ENCODE results near the gene ARMC5. TPM values are rescaled to one million over a fixed set of nuclear protein-coding genes. Genes with fewer than 3 reads are reported as not detected.
A peak's percentile ranks its signal among the peaks of the same experiment; 100 is the strongest.

Gene ARMC5
- polyA plus RNA-seq, 1 donor from 2014 or later = 27.6 TPM

DNA sequence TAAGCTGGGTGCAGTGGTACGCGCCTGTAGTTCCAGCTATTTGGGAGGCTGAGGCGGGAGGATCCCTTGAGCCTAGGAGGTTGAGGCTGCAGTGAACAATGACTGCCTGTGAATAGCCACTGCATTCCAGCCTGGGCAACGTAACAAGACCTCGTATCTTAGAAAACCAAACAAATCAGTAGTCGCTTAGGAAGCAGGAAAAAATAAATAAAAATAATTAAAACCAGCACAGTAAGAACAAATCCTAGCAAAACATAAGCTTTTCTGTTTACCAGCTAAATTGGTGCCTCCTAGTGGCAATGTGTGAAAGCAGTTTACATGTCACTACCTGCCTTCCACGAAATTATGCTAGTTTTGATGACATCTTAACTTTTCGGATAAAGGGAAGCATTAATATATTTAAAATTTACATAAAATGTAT, 1.3 kb downstream of the ARMC5 start:
- H3K4me3 ChIP-seq (ENCODE audit: low read length) = peak overlapping the region; percentile 99
- H3K27ac ChIP-seq (ENCODE audit: low read length) = peak overlapping the region; percentile 95
- H3K9ac ChIP-seq (ENCODE audit: low read length) = peak overlapping the region; percentile 98
- no peaks in the 10 kb centered on the region for H4K20me1 ChIP-seq (ENCODE audit: insufficient read depth)
- TF ChIP-seq SMC3 (conservative IDR thresholded peaks at IDR 0.05; ENCODE audit: poor library complexity) (peak; percentile 54), RAD21 (conservative IDR thresholded peaks at IDR 0.05) (peak; percentile 42), EZH2 (IDR thresholded peaks at IDR 0.05; ENCODE audit: borderline replicate concordance, insufficient read depth, low read length, poor library complexity, severe bottlenecking) (no peak)
- TF ChIP-seq, protein P1, sequence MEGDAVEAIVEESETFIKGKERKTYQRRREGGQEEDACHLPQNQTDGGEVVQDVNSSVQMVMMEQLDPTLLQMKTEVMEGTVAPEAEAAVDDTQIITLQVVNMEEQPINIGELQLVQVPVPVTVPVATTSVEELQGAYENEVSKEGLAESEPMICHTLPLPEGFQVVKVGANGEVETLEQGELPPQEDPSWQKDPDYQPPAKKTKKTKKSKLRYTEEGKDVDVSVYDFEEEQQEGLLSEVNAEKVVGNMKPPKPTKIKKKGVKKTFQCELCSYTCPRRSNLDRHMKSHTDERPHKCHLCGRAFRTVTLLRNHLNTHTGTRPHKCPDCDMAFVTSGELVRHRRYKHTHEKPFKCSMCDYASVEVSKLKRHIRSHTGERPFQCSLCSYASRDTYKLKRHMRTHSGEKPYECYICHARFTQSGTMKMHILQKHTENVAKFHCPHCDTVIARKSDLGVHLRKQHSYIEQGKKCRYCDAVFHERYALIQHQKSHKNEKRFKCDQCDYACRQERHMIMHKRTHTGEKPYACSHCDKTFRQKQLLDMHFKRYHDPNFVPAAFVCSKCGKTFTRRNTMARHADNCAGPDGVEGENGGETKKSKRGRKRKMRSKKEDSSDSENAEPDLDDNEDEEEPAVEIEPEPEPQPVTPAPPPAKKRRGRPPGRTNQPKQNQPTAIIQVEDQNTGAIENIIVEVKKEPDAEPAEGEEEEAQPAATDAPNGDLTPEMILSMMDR (IDR thresholded peaks at IDR 0.05; ENCODE audit: poor library complexity, severe bottlenecking) = peak; percentile 66
- H3K36me3 ChIP-seq (ENCODE audit: insufficient read depth, low read length) = no peaks in the 10 kb centered on the region
- no peaks in the 10 kb centered on the region for H3K9me3 ChIP-seq (ENCODE audit: low read length)
- no peaks in the 10 kb centered on the region for H3K9me2 ChIP-seq (ENCODE audit: insufficient read depth, low read length)
- H3K79me2 ChIP-seq (replicated peaks; ENCODE audit: insufficient read depth, low read length) = peaks cover 22% of the 10 kb centered on the region
- peak overlapping the region; percentile 92 for H2AFZ ChIP-seq (ENCODE audit: low read depth, low read length)
- H3F3A ChIP-seq (ENCODE audit: insufficient read depth, low read length, poor library complexity, severe bottlenecking) = peaks cover 8% of the 10 kb centered on the region
- no peaks in the 10 kb centered on the region for H3K27me3 ChIP-seq (ENCODE audit: insufficient read depth, low read depth, low read length)
- H3K4me2 ChIP-seq (ENCODE audit: low read length) = peak overlapping the region; percentile 98

DNA sequence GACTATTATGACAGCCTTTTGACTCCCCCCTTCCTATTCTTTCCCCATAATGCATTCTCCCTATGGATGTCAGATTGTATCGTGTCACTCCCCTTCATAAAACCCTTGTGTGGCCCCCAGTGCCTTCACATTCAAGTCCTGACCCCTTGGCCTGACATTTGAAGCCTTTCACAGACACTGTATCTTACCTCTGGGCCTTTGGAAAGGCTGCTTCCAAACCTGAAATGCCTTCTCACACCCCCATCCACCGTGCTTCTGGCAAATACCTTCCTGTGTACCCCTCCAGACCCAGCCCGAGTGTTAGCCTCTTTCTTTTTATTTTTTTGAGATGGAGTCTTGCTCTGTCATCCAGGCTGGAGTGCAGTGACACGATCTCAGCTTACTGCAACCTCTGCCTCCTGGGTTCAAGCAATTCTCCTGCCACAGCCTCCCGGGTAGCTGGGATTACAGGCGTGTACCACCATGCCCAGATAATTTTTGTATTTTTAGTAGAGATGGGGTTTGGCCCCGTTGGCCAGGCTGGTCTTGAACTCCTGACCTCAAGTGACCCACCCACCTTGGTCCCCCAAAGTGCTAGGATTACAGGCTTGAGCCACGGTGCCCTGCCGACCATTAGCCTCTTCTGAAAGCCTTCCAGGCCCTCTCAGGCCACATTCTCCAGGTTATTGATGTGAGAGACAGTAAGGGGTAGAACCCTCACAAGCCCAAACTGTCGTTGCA, 2.1 kb downstream of the ARMC5 start:
- H3K4me3 ChIP-seq (ENCODE audit: low read length) = no peak overlapping the region
- H2AFZ ChIP-seq (ENCODE audit: low read depth, low read length) = no peak overlapping the region
- no peaks in the 10 kb centered on the region for H3K9me2 ChIP-seq (ENCODE audit: insufficient read depth, low read length)
- no peaks in the 10 kb centered on the region for H3K27me3 ChIP-seq (ENCODE audit: insufficient read depth, low read depth, low read length)
- H3K36me3 ChIP-seq (ENCODE audit: insufficient read depth, low read length) = no peaks in the 10 kb centered on the region
- no peak overlapping the region for H3K27ac ChIP-seq (ENCODE audit: low read length)
- H3K79me2 ChIP-seq (replicated peaks; ENCODE audit: insufficient read depth, low read length) = peaks cover 22% of the 10 kb centered on the region
- no peak overlapping the region for H3K9ac ChIP-seq (ENCODE audit: low read length)
- H3F3A ChIP-seq (ENCODE audit: insufficient read depth, low read length, poor library complexity, severe bottlenecking) = peaks cover 8% of the 10 kb centered on the region
- peak overlapping the region; percentile 98 for H3K4me2 ChIP-seq (ENCODE audit: low read length)
- no peaks in the 10 kb centered on the region for H3K9me3 ChIP-seq (ENCODE audit: low read length)
- TF ChIP-seq EP300 (conservative IDR thresholded peaks at IDR 0.05; ENCODE audit: poor library complexity, severe bottlenecking) (no peak), TAF1 (IDR thresholded peaks at IDR 0.05; ENCODE audit: low read depth) (no peak), SMC3 (conservative IDR thresholded peaks at IDR 0.05; ENCODE audit: poor library complexity) (no peak), RAD21 (conservative IDR thresholded peaks at IDR 0.05) (no peak), MXI1 (conservative IDR thresholded peaks at IDR 0.05; ENCODE audit: poor library complexity, severe bottlenecking) (no peak), EZH2 (IDR thresholded peaks at IDR 0.05; ENCODE audit: borderline replicate concordance, insufficient read depth, low read length, poor library complexity, severe bottlenecking) (no peak), POLR2AphosphoS5 (IDR thresholded peaks at IDR 0.05) (no peak)
- TF ChIP-seq, protein P1 (IDR thresholded peaks at IDR 0.05; ENCODE audit: poor library complexity, severe bottlenecking) = no peak
- TF ChIP-seq, protein P2, sequence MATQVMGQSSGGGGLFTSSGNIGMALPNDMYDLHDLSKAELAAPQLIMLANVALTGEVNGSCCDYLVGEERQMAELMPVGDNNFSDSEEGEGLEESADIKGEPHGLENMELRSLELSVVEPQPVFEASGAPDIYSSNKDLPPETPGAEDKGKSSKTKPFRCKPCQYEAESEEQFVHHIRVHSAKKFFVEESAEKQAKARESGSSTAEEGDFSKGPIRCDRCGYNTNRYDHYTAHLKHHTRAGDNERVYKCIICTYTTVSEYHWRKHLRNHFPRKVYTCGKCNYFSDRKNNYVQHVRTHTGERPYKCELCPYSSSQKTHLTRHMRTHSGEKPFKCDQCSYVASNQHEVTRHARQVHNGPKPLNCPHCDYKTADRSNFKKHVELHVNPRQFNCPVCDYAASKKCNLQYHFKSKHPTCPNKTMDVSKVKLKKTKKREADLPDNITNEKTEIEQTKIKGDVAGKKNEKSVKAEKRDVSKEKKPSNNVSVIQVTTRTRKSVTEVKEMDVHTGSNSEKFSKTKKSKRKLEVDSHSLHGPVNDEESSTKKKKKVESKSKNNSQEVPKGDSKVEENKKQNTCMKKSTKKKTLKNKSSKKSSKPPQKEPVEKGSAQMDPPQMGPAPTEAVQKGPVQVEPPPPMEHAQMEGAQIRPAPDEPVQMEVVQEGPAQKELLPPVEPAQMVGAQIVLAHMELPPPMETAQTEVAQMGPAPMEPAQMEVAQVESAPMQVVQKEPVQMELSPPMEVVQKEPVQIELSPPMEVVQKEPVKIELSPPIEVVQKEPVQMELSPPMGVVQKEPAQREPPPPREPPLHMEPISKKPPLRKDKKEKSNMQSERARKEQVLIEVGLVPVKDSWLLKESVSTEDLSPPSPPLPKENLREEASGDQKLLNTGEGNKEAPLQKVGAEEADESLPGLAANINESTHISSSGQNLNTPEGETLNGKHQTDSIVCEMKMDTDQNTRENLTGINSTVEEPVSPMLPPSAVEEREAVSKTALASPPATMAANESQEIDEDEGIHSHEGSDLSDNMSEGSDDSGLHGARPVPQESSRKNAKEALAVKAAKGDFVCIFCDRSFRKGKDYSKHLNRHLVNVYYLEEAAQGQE (IDR thresholded peaks at IDR 0.05; ENCODE audit: borderline replicate concordance) = no peak
- H4K20me1 ChIP-seq (ENCODE audit: insufficient read depth) = no peaks in the 10 kb centered on the region

All from neural cell (in vitro differentiated cells).